Ovary (tissue), 9 donors: ENCODE results near the gene ARHGEF26. TPM values are rescaled to one million over a fixed set of nuclear protein-coding genes. Genes with fewer than 3 reads are reported as not detected.

ENCODE experiments used
- DNase-seq, 5 donors: peaks; one replicate each; pipeline ENCODE4 v3.0.0-alpha.2; 2019 to 2020
- H3K27ac ChIP-seq, 2 donors: fragments of 200-600 bp; one replicate each; pipeline versions ENCODE4 v1.5.1 to v1.8.0; 2019 to 2022
- H3K27me3 ChIP-seq: fragments of 200-600 bp; one replicate; pipeline ENCODE4 v1.8.0; 2022
- H3K36me3 ChIP-seq: fragments of 200-600 bp; sonication (generic); one replicate; pipeline ENCODE4 v1.5.1; 2019
- H3K4me1 ChIP-seq: one replicate; pipeline ENCODE4 v1.8.1; 2013; ENCODE audit warnings: mild to moderate bottlenecking, moderate library complexity; ENCODE audit not compliant: insufficient read depth
- H3K4me3 ChIP-seq: fragments of 200-600 bp; sonication (generic); one replicate; pipeline ENCODE4 v1.5.1; 2017
- H3K9me3 ChIP-seq, 2 donors: fragments of 200-600 bp in 1 of 2; sonication (generic) in 1 of 2; one replicate each; pipeline versions ENCODE4 v1.5.1 to v1.8.1; 2013 to 2019; ENCODE audit warnings: mild to moderate bottlenecking in 1 of 2, moderate library complexity in 1 of 2
- CTCF ChIP-seq, 3 donors: fragments of 450-650 bp in 2 of 3; fragments of 200-600 bp in 1 of 3; IDR thresholded peaks; one replicate each; pipeline versions ENCODE4 v1.5.1 to v1.8.0; 2016 to 2022; ENCODE audit warnings: antibody characterized with exemption in 3 of 3, mild to moderate bottlenecking in 1 of 3
- EP300 ChIP-seq: sonication (generic); formaldehyde crosslinking; IDR thresholded peaks from one replicate; pipeline ENCODE4 v1.6.1; 2017; ENCODE audit warnings: antibody characterized with exemption
- POLR2A ChIP-seq: fragments of 450-650 bp; IDR thresholded peaks from one replicate; pipeline ENCODE4 v1.6.1; 2017; ENCODE audit warnings: antibody characterized with exemption, mild to moderate bottlenecking, moderate library complexity
- WGBS, 3 donors: extraction: QIAGEN DNeasy Blood & Tissue Kit in 1 of 3; methylation state at CpG; one replicate each; pipeline versions ENCODE4 v1.1.5 to v1.1.7; 2013 to 2017; 5-methylcytosine and 5-hydroxymethylcytosine counted together
- intact Hi-C, 4 donors: fragments of 100-400 bp; cut with DNase I; formaldehyde crosslinking; loops; one replicate each; pipeline versions ENCODE4 v1.11.0 to v1.15.1; 2022 to 2023
- polyA plus RNA-seq, 2 donors: library from polyadenylated mRNA; stranded (reverse); fragments of 200-250 nt in 1 of 2; fragments of 350-450 nt in 1 of 2; fragmentation: Illumina TruSeq in 1 of 2; extraction: RNeasy Lipid Tissue Mini Kit (QIAGEN cat#74804) in 1 of 2; gene quantifications; one replicate each; pipeline ENCODE4 v1.2.3, GENCODE V29; 2013 to 2014
- total RNA-seq, 7 donors: library from RNA; depleted of rRNA in 2 of 7; stranded (reverse); fragments of >200 nt in 2 of 7; fragmentation: NEBNext Ultra II Directional in 3 of 7; extraction: Animal tissue kit (Norgen Biotek cat#: 25700) in 3 of 7; gene quantifications; one replicate each; pipeline versions ENCODE4 v1.1.0 to v1.2.4, GENCODE V29; 2016 to 2023
- donor health status: DM: no; HTN: no; CAD: no; lungs with moderate emphysema.
- donor health status: DM: no; HTN: no; CAD: no.
- donor health status: Bipolar disorder and iron deficiency.
- donor health status: DM: yes; HTN: yes; CAD: no.
- donor health status: DM: no; HTN: no; CAD: no.
- donor health status: DM: yes; HTN: yes; CAD: no.

Gene ARHGEF26
- total and polyA plus RNA-seq, 9 donors = 6.9 to 14.4 (median 11.7) TPM

GRCh38 chr3:154089421-154090420, 31.5 kb upstream of the ARHGEF26 start:
- WGBS, 3 donors = 71 to 79% (median 78%) methylated on average over 14 of the region's 14 CpGs
- TF ChIP-seq POLR2A (no peak), CTCF (IDR thresholded peaks at IDR 0.05) (no peak), EP300 (no peak)
- H3K9me3 ChIP-seq = no peaks in the 10 kb centered on the region
- no peak overlapping the region for H3K4me3 ChIP-seq
- no peaks in the 10 kb centered on the region for H3K36me3 ChIP-seq
- DNase-seq = no peak
- no peak overlapping the region for H3K27ac ChIP-seq
- H3K4me1 ChIP-seq = no peaks in the 10 kb centered on the region
- intact Hi-C loops = loop anchor here in 3 of 4 donors (10.0 kb wide), 1 partner anchor 165 kb away; no protein-coding TSS in a partner anchor
- H3K27me3 ChIP-seq = no peaks in the 10 kb centered on the region

- no peaks in the 10 kb centered on the region for H3K9me3 ChIP-seq
- H3K27me3 ChIP-seq = no peaks in the 10 kb centered on the region
- intact Hi-C loops = loop anchor here in 3 of 4 donors (10.0 kb wide), 1 partner anchor 161 kb away; no protein-coding TSS in a partner anchor
- DNase-seq = no peak
- no peak for TF ChIP-seq CTCF (IDR thresholded peaks at IDR 0.05)
- TF ChIP-seq POLR2A = no peak
- no peak for TF ChIP-seq EP300
- 87 to 95% (median 91%) methylated on average over 7 of the region's 7 CpGs for WGBS, 3 donors
- H3K4me3 ChIP-seq = no peak overlapping the region
- H3K36me3 ChIP-seq = no peaks in the 10 kb centered on the region
- H3K4me1 ChIP-seq = no peaks in the 10 kb centered on the region
- H3K27ac ChIP-seq = no peak overlapping the region
Measured at GRCh38 chr3:154094051-154094450, 27.1 kb upstream of the ARHGEF26 start.

- no peaks in the 10 kb centered on the region for H3K4me1 ChIP-seq
- no peak overlapping the region for H3K27ac ChIP-seq
- no peaks in the 10 kb centered on the region for H3K27me3 ChIP-seq
- no peaks in the 10 kb centered on the region for H3K9me3 ChIP-seq
- no peaks in the 10 kb centered on the region for H3K36me3 ChIP-seq
- no peak for TF ChIP-seq POLR2A
- TF ChIP-seq CTCF (IDR thresholded peaks at IDR 0.05) = no peak
- no peak for TF ChIP-seq EP300
- 70 to 75% (median 75%) methylated on average over 3 of the region's 3 CpGs for WGBS, 3 donors
- no peak for DNase-seq
- intact Hi-C loops = loop anchor here in 3 of 4 donors (10.0 kb wide), 1 partner anchor 159 kb away; no protein-coding TSS in a partner anchor
- H3K4me3 ChIP-seq = no peak overlapping the region
Measured at GRCh38 chr3:154095832-154096421, 25.3 kb upstream of the ARHGEF26 start.

GRCh38 chr3:154098376-154098775, 22.8 kb upstream of the ARHGEF26 start:
- Histone ChIP-seq H3K9me3 (no peaks in the 10 kb centered on the region), H3K27ac (no peak overlapping the region), H3K4me1 (no peaks in the 10 kb centered on the region), H3K27me3 (no peaks in the 10 kb centered on the region), H3K4me3 (no peak overlapping the region), H3K36me3 (no peaks in the 10 kb centered on the region)
- DNase-seq = no peak
- intact Hi-C loops = loop anchor here in 3 of 4 donors (10.0 kb wide), 1 partner anchor 156 kb away; no protein-coding TSS in a partner anchor
- WGBS, 3 donors = 7 to 12% (median 10%) methylated on average over 2 of the region's 2 CpGs
- TF ChIP-seq CTCF (IDR thresholded peaks at IDR 0.05) (no peak), POLR2A (no peak), EP300 (no peak)
